Epithelial cell of esophagus (primary cell): Measurements from ENCODE around the gene ADAMTS2.

ENCODE experiments used
- DNase-seq: peaks from one replicate; pipeline ENCODE4 v3.0.0; 2010; ENCODE audit warnings: low read depth
- H3K4me3 ChIP-seq: 2 replicates; pipeline ENCODE4 v1.5.1; 2011; ENCODE audit warnings: mild to moderate bottlenecking, low read length, control low read depth
- CTCF ChIP-seq: IDR thresholded peaks from 2 replicates; pipeline ENCODE4 v1.5.1; 2011; ENCODE audit warnings: low read depth, mild to moderate bottlenecking, low read length, control low read depth, inconsistent platforms; ENCODE audit not compliant: insufficient read depth; ENCODE audit errors: missing control alignments

The ADAMTS2 gene

GRCh38 chr5:179231309-179231708 is 114.0 kb downstream of the ADAMTS2 start:
- H3K4me3 ChIP-seq, result no peak overlapping the region
- TF ChIP-seq CTCF, result no peak
- no peak for DNase-seq

- DNase-seq, result no peak
- no peak overlapping the region for H3K4me3 ChIP-seq
- TF ChIP-seq CTCF, result no peak
Observed at GRCh38 chr5:179230061-179230461, 115.2 kb downstream of the ADAMTS2 start.

GRCh38 chr5:179229331-179229831 is 115.9 kb downstream of the ADAMTS2 start:
- no peak overlapping the region for H3K4me3 ChIP-seq
- no peak for TF ChIP-seq CTCF
- DNase-seq, result no peak

- DNase-seq, result no peak
- TF ChIP-seq CTCF, result no peak
Observed at GRCh38 chr5:179228341-179229121, 116.7 kb downstream of the ADAMTS2 start.

GRCh38 chr5:179227580-179228311 is 117.5 kb downstream of the ADAMTS2 start:
- no peak overlapping the region for H3K4me3 ChIP-seq
- TF ChIP-seq CTCF, result no peak
- DNase-seq, result no peak

More at GRCh38 chr5:179228341-179229121, 116.7 kb downstream of the ADAMTS2 start:
- no peak overlapping the region for H3K4me3 ChIP-seq

- TF ChIP-seq CTCF, result no peak
- H3K4me3 ChIP-seq, result no peak overlapping the region
- no peak for DNase-seq
Observed at GRCh38 chr5:179227229-179227579, 118.1 kb downstream of the ADAMTS2 start.
